Transverse colon (tissue), 4 donors: ENCODE results near the gene USP47. TPM values are rescaled to one million over a fixed set of nuclear protein-coding genes. Genes with fewer than 3 reads are reported as not detected.

Experiments used
- DNase-seq: peaks from one replicate; pipeline ENCODE4 v3.0.0-alpha.2; 2019
- H3K27ac ChIP-seq, 4 donors: fragments of 200-600 bp; sonication (generic); 2 replicates each; pipeline ENCODE4 v1.5.1; 2016 to 2018; ENCODE audit warnings: inconsistent platforms in 4 of 4
- H3K27me3 ChIP-seq: fragments of 200-600 bp; sonication (generic); 2 replicates; pipeline ENCODE4 v1.5.1; 2017; ENCODE audit warnings: inconsistent platforms
- H3K36me3 ChIP-seq, 4 donors: fragments of 200-600 bp; sonication (generic); 2 replicates each; pipeline ENCODE4 v1.5.1; 2017 to 2019; ENCODE audit warnings: inconsistent platforms in 4 of 4
- H3K4me1 ChIP-seq, 4 donors: fragments of 200-600 bp; sonication (generic); 2 replicates each; pipeline ENCODE4 v1.5.1; 2017 to 2020; ENCODE audit warnings: inconsistent platforms in 4 of 4
- H3K4me3 ChIP-seq, 4 donors: fragments of 200-600 bp; sonication (generic); 1 replicate in 1 of 4; 2 replicates in 3 of 4; pipeline versions ENCODE4 v1.5.1 to v1.6.1; 2017 to 2019; ENCODE audit warnings: inconsistent platforms in 4 of 4
- H3K9me3 ChIP-seq, 2 donors: fragments of 200-600 bp; sonication (generic); 2 replicates each; pipeline ENCODE4 v1.5.1; 2017 to 2019; ENCODE audit warnings: inconsistent platforms in 2 of 2
- EP300 ChIP-seq: sonication (generic); formaldehyde crosslinking; IDR thresholded peaks from one replicate; pipeline ENCODE4 v1.6.1; 2017; ENCODE audit warnings: antibody characterized with exemption, low read depth
- POLR2A ChIP-seq: fragments of 450-650 bp; IDR thresholded peaks from one replicate; pipeline ENCODE4 v1.6.1; 2016; ENCODE audit warnings: antibody characterized with exemption, mild to moderate bottlenecking, moderate library complexity
- POLR2AphosphoS5 ChIP-seq, 3 donors: sonication (generic); formaldehyde crosslinking; IDR thresholded peaks; one replicate each; pipeline ENCODE4 v1.6.1; 2016; ENCODE audit warnings: antibody characterized with exemption in 3 of 3
- WGBS, 2 donors: methylation state at CpG; one replicate each; pipeline ENCODE4 v1.1.5; 2018; ENCODE audit warnings: low coverage in 1 of 2; 5-methylcytosine and 5-hydroxymethylcytosine counted together
- in situ Hi-C, 4 donors: fragments of 200-750 bp; cut with MboI; loops; one replicate each; pipeline versions ENCODE4 v1.15.0 to v1.15.1; 2017; ENCODE audit warnings: low sequenced_read_pairs in 3 of 4, low pct_ligation_motif_present in 1 of 4, low pct_unique_long_range_greater_than_20kb in 1 of 4
- intact Hi-C: fragments of 100-400 bp; cut with DNase I; formaldehyde crosslinking; loops from one replicate; pipeline ENCODE4 v1.15.1; 2023; ENCODE audit warnings: low total_unique reads
- total RNA-seq, 4 donors: library from RNA; depleted of rRNA; stranded (reverse); fragments of >200 nt; gene quantifications; one replicate each; pipeline ENCODE4 v1.1.0, GENCODE V29; 2016
- TF ChIP-seq, protein P1 (sequence below), 5 experiments: fragments of 200-600 bp in 3 of 5; fragments of 450-650 bp in 2 of 5; sonication (generic) in 3 of 5; IDR thresholded peaks; 1 replicate in 2 of 5; 2 replicates in 3 of 5; pipeline ENCODE4 v1.5.1; 2016 to 2017; ENCODE audit warnings: antibody characterized with exemption in 5 of 5, inconsistent platforms in 3 of 5, mild to moderate bottlenecking in 2 of 5, moderate library complexity in 1 of 5

USP47 gene
- total RNA-seq, 4 donors from 2014 or later, result 42.6 to 85.1 (median 57.3) TPM

DNA sequence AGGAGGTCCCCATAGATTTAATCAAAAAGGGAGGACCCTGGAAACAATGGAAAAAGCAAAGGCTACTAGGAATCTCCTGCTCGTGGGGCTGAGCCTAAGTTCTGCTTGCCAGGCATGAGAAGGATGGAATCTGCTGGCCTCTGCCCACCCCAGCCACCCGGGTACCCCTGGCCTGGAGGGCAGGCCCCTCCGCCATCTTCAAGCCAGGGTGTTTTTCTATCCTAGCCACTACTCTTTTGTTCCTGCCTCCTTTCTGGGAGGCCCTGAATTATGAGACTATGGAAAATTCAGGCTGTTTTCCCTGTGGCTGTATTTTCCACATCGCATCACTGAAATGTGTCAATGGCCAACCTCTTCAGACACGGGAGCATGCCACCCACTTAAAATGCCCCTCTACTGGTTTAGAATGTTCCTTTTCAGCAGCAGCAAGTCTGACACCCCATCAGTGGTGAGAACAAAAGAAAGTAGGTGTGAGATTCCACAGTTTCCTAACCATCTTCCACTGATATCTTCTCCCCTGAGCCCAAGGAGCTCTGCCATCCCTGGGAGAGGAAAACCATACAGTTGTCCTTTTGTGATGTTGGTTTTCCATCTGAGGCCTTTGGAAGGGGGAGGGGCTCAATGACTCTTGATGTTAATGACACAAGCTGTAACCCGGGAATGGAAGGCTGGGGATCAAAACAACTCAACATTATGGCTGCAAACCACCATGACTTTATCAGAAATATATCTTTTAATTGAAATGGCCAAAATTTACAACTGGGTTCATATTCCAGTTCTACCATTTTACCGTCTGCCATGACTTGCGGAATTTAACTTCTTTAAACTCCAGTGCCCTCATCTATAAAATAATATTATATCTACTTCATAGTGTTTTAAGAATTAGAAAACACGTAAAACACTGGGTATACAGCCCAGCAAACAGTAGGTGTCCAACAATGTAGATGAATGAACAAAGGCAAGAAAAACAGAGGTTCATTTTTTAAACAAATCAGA is 144.5 kb downstream of the USP47 start:
- intact Hi-C loops, result no loop called here
- in situ Hi-C loops, result no loop called here

DNA sequence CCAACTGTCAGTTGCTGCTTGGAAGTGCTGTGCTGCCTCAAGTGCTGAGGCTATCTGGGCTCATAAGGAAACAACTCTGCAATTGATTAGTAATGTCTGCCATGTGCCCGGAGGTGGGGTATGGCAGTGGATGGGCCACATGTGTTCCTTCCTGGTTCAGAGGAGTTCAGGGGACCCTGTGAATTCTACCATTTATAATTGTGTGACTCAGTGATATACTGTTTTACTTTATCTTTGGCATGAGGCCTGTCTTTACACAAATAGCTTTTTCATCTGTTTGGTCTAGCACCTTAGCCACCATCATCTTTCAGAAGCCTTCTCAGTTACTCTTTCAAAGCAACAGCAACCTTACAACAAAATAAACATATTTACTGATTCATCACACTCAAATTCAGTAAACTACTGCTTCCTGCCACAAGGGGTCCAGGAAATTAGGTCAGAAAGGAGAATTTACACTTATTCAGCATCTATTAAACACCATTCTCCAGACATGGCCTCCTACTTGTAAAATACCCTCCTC is 145.8 kb downstream of the USP47 start:
- H3K27ac ChIP-seq, result peak overlapping the region in 3 of 4 donors; percentile 14 to 57 (median 45)
- intact Hi-C loops, result no loop called here
- no peak for DNase-seq

More for the DNA sequence above, 144.5 kb downstream of the USP47 start:
- Histone ChIP-seq H3K36me3 (no peaks in the 10 kb centered on the region), H3K27ac (no peak overlapping the region), H3K4me1 (peaks cover 3 to 6% (median 4%) of the 10 kb centered on the region in 4 donors), H3K27me3 (no peaks in the 10 kb centered on the region), H3K9me3 (no peaks in the 10 kb centered on the region), H3K4me3 (no peak overlapping the region)
- 86 to 92% methylated on average over 7 to 9 of the region's 9 CpGs for WGBS, 2 donors
- no peak for TF ChIP-seq EP300
- TF ChIP-seq POLR2AphosphoS5 (IDR thresholded peaks at IDR 0.05), result no peak
- TF ChIP-seq, protein P1, sequence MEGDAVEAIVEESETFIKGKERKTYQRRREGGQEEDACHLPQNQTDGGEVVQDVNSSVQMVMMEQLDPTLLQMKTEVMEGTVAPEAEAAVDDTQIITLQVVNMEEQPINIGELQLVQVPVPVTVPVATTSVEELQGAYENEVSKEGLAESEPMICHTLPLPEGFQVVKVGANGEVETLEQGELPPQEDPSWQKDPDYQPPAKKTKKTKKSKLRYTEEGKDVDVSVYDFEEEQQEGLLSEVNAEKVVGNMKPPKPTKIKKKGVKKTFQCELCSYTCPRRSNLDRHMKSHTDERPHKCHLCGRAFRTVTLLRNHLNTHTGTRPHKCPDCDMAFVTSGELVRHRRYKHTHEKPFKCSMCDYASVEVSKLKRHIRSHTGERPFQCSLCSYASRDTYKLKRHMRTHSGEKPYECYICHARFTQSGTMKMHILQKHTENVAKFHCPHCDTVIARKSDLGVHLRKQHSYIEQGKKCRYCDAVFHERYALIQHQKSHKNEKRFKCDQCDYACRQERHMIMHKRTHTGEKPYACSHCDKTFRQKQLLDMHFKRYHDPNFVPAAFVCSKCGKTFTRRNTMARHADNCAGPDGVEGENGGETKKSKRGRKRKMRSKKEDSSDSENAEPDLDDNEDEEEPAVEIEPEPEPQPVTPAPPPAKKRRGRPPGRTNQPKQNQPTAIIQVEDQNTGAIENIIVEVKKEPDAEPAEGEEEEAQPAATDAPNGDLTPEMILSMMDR (IDR thresholded peaks at IDR 0.05), result no peak
- TF ChIP-seq POLR2A, result no peak
- DNase-seq, result no peak

DNA sequence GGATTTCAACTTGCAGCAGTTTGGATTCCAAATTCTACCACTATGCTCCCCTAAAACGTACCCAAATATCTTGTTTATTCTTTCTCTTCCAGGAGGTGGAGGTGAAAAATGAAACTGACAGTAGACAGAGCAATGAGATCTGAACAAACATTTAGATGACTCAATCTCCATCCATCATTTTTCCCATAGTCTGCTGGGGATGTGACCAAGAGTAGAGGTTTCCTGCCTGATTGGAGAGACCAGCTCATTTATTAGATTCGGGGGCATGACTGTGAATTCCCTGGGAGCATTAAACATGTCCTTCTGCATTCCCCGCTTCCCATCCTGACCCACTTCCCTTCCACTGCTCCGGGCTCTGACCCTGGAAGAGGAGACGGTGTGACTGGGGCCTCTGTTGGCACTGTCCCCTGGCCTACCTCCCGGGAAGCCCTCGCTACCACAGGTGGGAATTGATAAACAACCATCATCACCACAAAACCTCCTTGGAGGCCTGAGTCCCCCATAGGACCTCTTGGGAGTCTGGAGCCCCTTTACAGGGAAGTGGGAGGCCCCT is 146.4 kb downstream of the USP47 start:
- 65 to 81% methylated on average over 3 to 7 of the region's 7 CpGs for WGBS, 2 donors
- TF ChIP-seq, protein P1 (IDR thresholded peaks at IDR 0.05), result no peak
- TF ChIP-seq POLR2AphosphoS5 (IDR thresholded peaks at IDR 0.05) (no peak), EP300 (no peak), POLR2A (no peak)

More for the DNA sequence above, 145.8 kb downstream of the USP47 start:
- WGBS, 2 donors, result 63% methylated on average over 1 of the region's 1 CpG; no CpG with 5 or more reads in 1 of the 2 donors
- Histone ChIP-seq H3K36me3 (no peaks in the 10 kb centered on the region), H3K27me3 (no peaks in the 10 kb centered on the region), H3K4me1 (peaks cover 3 to 6% (median 4%) of the 10 kb centered on the region in 4 donors), H3K9me3 (no peaks in the 10 kb centered on the region), H3K4me3 (no peak overlapping the region)
- in situ Hi-C loops, result no loop called here
- TF ChIP-seq EP300, result no peak
- TF ChIP-seq POLR2AphosphoS5 (IDR thresholded peaks at IDR 0.05), result no peak
- TF ChIP-seq, protein P1 (IDR thresholded peaks at IDR 0.05), result peak in 2 of 5 experiments; percentile 19 to 29

DNA sequence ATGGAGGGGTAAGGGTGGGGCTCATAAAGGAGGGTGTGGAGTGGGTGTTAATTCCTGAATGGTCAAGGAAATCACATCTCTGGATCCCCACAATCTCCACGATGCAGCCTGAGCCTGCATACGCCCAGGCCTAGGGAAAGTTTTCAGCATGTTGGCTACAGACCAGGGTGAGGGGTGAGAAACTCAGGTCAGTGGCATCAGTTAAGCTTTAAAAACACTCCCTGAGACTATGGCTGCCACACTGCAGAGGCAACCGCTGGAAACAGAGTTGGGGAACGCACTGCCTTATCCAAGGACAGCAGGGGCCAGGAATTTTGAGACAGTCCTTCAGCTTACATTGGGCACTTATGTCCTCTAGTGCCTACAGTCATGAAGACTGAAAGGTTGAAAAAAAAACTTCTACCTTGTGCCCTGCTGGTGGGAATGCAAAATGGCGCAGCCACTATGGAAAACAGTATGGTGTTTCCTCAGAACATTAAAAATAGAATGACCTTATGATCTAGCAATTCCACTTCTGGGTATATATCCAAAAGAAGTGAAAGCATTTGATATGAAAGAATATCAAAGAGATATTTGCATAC is 147.0 kb downstream of the USP47 start:
- no peaks in the 10 kb centered on the region for H3K27me3 ChIP-seq
- no peaks in the 10 kb centered on the region for H3K9me3 ChIP-seq
- H3K4me1 ChIP-seq, result peaks cover 3 to 6% (median 4%) of the 10 kb centered on the region in 4 donors
- H3K27ac ChIP-seq, result peak overlapping the region in 3 of 4 donors; percentile 14 to 57 (median 45)
- no peak overlapping the region for H3K4me3 ChIP-seq
- WGBS, 2 donors, result 83 to 85% methylated on average over 1 to 5 of the region's 5 CpGs
- TF ChIP-seq EP300 (no peak), POLR2A (no peak), POLR2AphosphoS5 (IDR thresholded peaks at IDR 0.05) (no peak)
- TF ChIP-seq, protein P1 (IDR thresholded peaks at IDR 0.05), result no peak
- no peak for DNase-seq
- H3K36me3 ChIP-seq, result no peaks in the 10 kb centered on the region
- intact Hi-C loops, result no loop called here
- in situ Hi-C loops, result no loop called here

More for the DNA sequence above, 146.4 kb downstream of the USP47 start:
- peak overlapping the region in 3 of 4 donors; percentile 14 to 57 (median 45) for H3K27ac ChIP-seq
- no peak for DNase-seq
- intact Hi-C loops (no loop called here), in situ Hi-C loops (no loop called here)
- H3K27me3 ChIP-seq, result no peaks in the 10 kb centered on the region
- no peak overlapping the region for H3K4me3 ChIP-seq
- peaks cover 3 to 6% (median 4%) of the 10 kb centered on the region in 4 donors for H3K4me1 ChIP-seq
- no peaks in the 10 kb centered on the region for H3K9me3 ChIP-seq
- H3K36me3 ChIP-seq, result no peaks in the 10 kb centered on the region
